H7 (cell line): ENCODE measurements around the gene SEPTIN12. TPM values are rescaled to one million over a fixed set of nuclear protein-coding genes. Genes with fewer than 3 reads are reported as not detected.

Experiments used
- DNase-seq: peaks from one replicate; pipeline ENCODE4 v3.0.0; 2012
- H3K27me3 ChIP-seq: 2 replicates; pipeline ENCODE4 v1.6.0; 2011; ENCODE audit warnings: mild to moderate bottlenecking, low read length; ENCODE audit not compliant: control insufficient read depth, insufficient read depth
- H3K36me3 ChIP-seq: replicated peaks from 2 replicates; pipeline ENCODE4 v1.5.1; 2011; ENCODE audit warnings: low read length; ENCODE audit not compliant: control insufficient read depth, insufficient read depth
- H3K4me3 ChIP-seq: 2 replicates; pipeline ENCODE4 v1.5.1; 2011; ENCODE audit warnings: low read depth, mild to moderate bottlenecking, control low read depth, low read length, moderate library complexity; ENCODE audit not compliant: insufficient read depth
- total RNA-seq: library from RNA; depleted of rRNA; stranded (reverse); fragments of >200 nt; shearing (Covaris generic); gene quantifications from 2 replicates; pipeline ENCODE4 v1.2.3, GENCODE V29; 2014; rRNA removed

The SEPTIN12 gene
- not detected in 2 replicates for total RNA-seq

GRCh38 chr16:4787627-4788482, at the start of gene SEPTIN12:
Gene SEPTIN12 (minus strand): TSS chr16:4788345. CDS start chr16:4787645, 700 bp downstream.
- H3K27me3 ChIP-seq = no peaks in the 10 kb centered on the region
- H3K36me3 ChIP-seq = no peaks in the 10 kb centered on the region
- DNase-seq = no peak
- H3K4me3 ChIP-seq = no peak within 1 kb of the TSS

GRCh38 chr16:4836727-4837126, 48.6 kb upstream of the SEPTIN12 start:
- no peaks in the 10 kb centered on the region for H3K27me3 ChIP-seq
- no peak for DNase-seq
- peaks cover 33% of the 10 kb centered on the region for H3K36me3 ChIP-seq
- H3K4me3 ChIP-seq = no peak overlapping the region

- H3K27me3 ChIP-seq = no peaks in the 10 kb centered on the region
- no peak for DNase-seq
- H3K4me3 ChIP-seq = no peak overlapping the region
- H3K36me3 ChIP-seq = peaks cover 43% of the 10 kb centered on the region
Measured at GRCh38 chr16:4833584-4833983, 45.4 kb upstream of the SEPTIN12 start.

- Histone ChIP-seq H3K36me3 (peaks cover 44% of the 10 kb centered on the region), H3K27me3 (no peaks in the 10 kb centered on the region), H3K4me3 (no peak overlapping the region)
- DNase-seq = no peak
Measured at GRCh38 chr16:4832698-4833343, 44.7 kb upstream of the SEPTIN12 start.

GRCh38 chr16:4831616-4832015, 43.5 kb upstream of the SEPTIN12 start:
- Histone ChIP-seq H3K27me3 (no peaks in the 10 kb centered on the region), H3K4me3 (no peak overlapping the region), H3K36me3 (peaks cover 48% of the 10 kb centered on the region)
- DNase-seq = no peak

- Histone ChIP-seq H3K27me3 (no peaks in the 10 kb centered on the region), H3K4me3 (no peak overlapping the region), H3K36me3 (peaks cover 49% of the 10 kb centered on the region)
- no peak for DNase-seq
Measured at GRCh38 chr16:4830408-4830807, 42.3 kb upstream of the SEPTIN12 start.

GRCh38 chr16:4828567-4829321, 40.6 kb upstream of the SEPTIN12 start:
- no peak overlapping the region for H3K4me3 ChIP-seq
- no peak for DNase-seq
- peaks cover 53% of the 10 kb centered on the region for H3K36me3 ChIP-seq
- no peaks in the 10 kb centered on the region for H3K27me3 ChIP-seq

GRCh38 chr16:4826980-4827379, 38.8 kb upstream of the SEPTIN12 start:
- Histone ChIP-seq H3K27me3 (no peaks in the 10 kb centered on the region), H3K36me3 (peaks cover 46% of the 10 kb centered on the region)

GRCh38 chr16:4826526-4826925, 38.4 kb upstream of the SEPTIN12 start:
- H3K4me3 ChIP-seq = no peak overlapping the region
- DNase-seq = no peak
- H3K27me3 ChIP-seq = no peaks in the 10 kb centered on the region
- peaks cover 46% of the 10 kb centered on the region for H3K36me3 ChIP-seq

More at GRCh38 chr16:4826980-4827379, 38.8 kb upstream of the SEPTIN12 start:
- no peak overlapping the region for H3K4me3 ChIP-seq
- DNase-seq = no peak

- Histone ChIP-seq H3K36me3 (peaks cover 35% of the 10 kb centered on the region), H3K4me3 (no peak overlapping the region), H3K27me3 (no peaks in the 10 kb centered on the region)
- no peak for DNase-seq
Measured at GRCh38 chr16:4825196-4825595, 37.1 kb upstream of the SEPTIN12 start.

GRCh38 chr16:4820652-4821051, 32.5 kb upstream of the SEPTIN12 start:
- no peak for DNase-seq
- Histone ChIP-seq H3K4me3 (no peak overlapping the region), H3K36me3 (peaks cover 20% of the 10 kb centered on the region), H3K27me3 (no peaks in the 10 kb centered on the region)

GRCh38 chr16:4814542-4815173, 26.5 kb upstream of the SEPTIN12 start:
- DNase-seq = peak; percentile 65
- peaks cover 28% of the 10 kb centered on the region for H3K36me3 ChIP-seq

GRCh38 chr16:4814046-4814445, 25.9 kb upstream of the SEPTIN12 start:
- DNase-seq = no peak
- H3K36me3 ChIP-seq = peaks cover 28% of the 10 kb centered on the region
- H3K27me3 ChIP-seq = no peaks in the 10 kb centered on the region
- no peak overlapping the region for H3K4me3 ChIP-seq

More at GRCh38 chr16:4814542-4815173, 26.5 kb upstream of the SEPTIN12 start:
- Histone ChIP-seq H3K27me3 (no peaks in the 10 kb centered on the region), H3K4me3 (no peak overlapping the region)
